Measurements from ENCODE around the gene PPP6R3.

Gene PPP6R3

GRCh38 chr11:68651985-68652682 lies 191.6 kb downstream of the PPP6R3 start:
- no peak for DNase-seq (ENCODE audit: low read depth in 2 of 2)

GRCh38 chr11:68652683-68653156 lies 192.2 kb downstream of the PPP6R3 start:
- DNase-seq (ENCODE audit: low read depth in 2 of 2): no peak

- DNase-seq (ENCODE audit: low read depth in 2 of 2): no peak
Measured at GRCh38 chr11:68653486-68654430, 193.2 kb downstream of the PPP6R3 start.

- no peak for DNase-seq (ENCODE audit: low read depth in 2 of 2)
Measured at GRCh38 chr11:68654978-68655377, 194.4 kb downstream of the PPP6R3 start.

GRCh38 chr11:68655406-68655805 lies 194.9 kb downstream of the PPP6R3 start:
- DNase-seq (ENCODE audit: low read depth in 2 of 2): no peak

GRCh38 chr11:68655806-68656205 lies 195.3 kb downstream of the PPP6R3 start:
- DNase-seq (ENCODE audit: low read depth in 2 of 2): no peak

GRCh38 chr11:68657021-68657780 lies 196.6 kb downstream of the PPP6R3 start:
- DNase-seq (ENCODE audit: low read depth in 2 of 2): no peak

GRCh38 chr11:68658097-68658496 lies 197.5 kb downstream of the PPP6R3 start:
- no peak for DNase-seq (ENCODE audit: low read depth in 2 of 2)

- no peak for DNase-seq (ENCODE audit: low read depth in 2 of 2)
Measured at GRCh38 chr11:68658661-68659060, 198.1 kb downstream of the PPP6R3 start.

- no peak for DNase-seq (ENCODE audit: low read depth in 2 of 2)
Measured at GRCh38 chr11:68659158-68659921, 198.8 kb downstream of the PPP6R3 start.

- no peak for DNase-seq (ENCODE audit: low read depth in 2 of 2)
Measured at GRCh38 chr11:68660066-68660810, 199.7 kb downstream of the PPP6R3 start.

GRCh38 chr11:68661014-68661413 lies 200.5 kb downstream of the PPP6R3 start:
- no peak for DNase-seq (ENCODE audit: low read depth in 2 of 2)

GRCh38 chr11:68661697-68662603 lies 201.4 kb downstream of the PPP6R3 start:
- no peak for DNase-seq (ENCODE audit: low read depth in 2 of 2)

- DNase-seq (ENCODE audit: low read depth in 2 of 2): no peak
Measured at GRCh38 chr11:68663482-68664010, 203.0 kb downstream of the PPP6R3 start.

GRCh38 chr11:68664141-68664540 lies 203.6 kb downstream of the PPP6R3 start:
- no peak for DNase-seq (ENCODE audit: low read depth in 2 of 2)

- no peak for DNase-seq (ENCODE audit: low read depth in 2 of 2)
Measured at GRCh38 chr11:68664906-68665305, 204.4 kb downstream of the PPP6R3 start.
